DOHH2 (cell line): ENCODE results near the gene EXOSC2.

Experiments used
- CTCF ChIP-seq: fragments of 200-600 bp; sonication (generic); IDR thresholded peaks from one replicate; pipeline ENCODE4 v1.5.1; 2014; ENCODE audit warnings: antibody characterized with exemption, mild to moderate bottlenecking, low read depth, low read length; ENCODE audit not compliant: poor library complexity, severe bottlenecking
- EZH2phosphoT487 ChIP-seq: fragments of 200-600 bp; sonication (generic); IDR thresholded peaks from 2 replicates; pipeline ENCODE4 v1.6.1; 2017; ENCODE audit warnings: borderline replicate concordance, mild to moderate bottlenecking, antibody characterized with exemption, low read length, moderate library complexity, mixed read lengths

- TF ChIP-seq CTCF (no peak), EZH2phosphoT487 (no peak)
Observed at GRCh38 chr9:130718562-130718961, 25.0 kb downstream of the EXOSC2 start.
